C4-2B (cell line): ENCODE results near the gene DNAJC15.

Experiments used
- ZFX ChIP-seq: fragments of 450-650 bp; IDR thresholded peaks from 2 replicates; pipeline ENCODE4 v1.6.1; 2017
- TF ChIP-seq, protein P1 (sequence below): fragments of 450-650 bp; conservative IDR thresholded peaks from 2 replicates; pipeline ENCODE4 v1.5.1; 2017; ENCODE audit warnings: mild to moderate bottlenecking

DNA sequence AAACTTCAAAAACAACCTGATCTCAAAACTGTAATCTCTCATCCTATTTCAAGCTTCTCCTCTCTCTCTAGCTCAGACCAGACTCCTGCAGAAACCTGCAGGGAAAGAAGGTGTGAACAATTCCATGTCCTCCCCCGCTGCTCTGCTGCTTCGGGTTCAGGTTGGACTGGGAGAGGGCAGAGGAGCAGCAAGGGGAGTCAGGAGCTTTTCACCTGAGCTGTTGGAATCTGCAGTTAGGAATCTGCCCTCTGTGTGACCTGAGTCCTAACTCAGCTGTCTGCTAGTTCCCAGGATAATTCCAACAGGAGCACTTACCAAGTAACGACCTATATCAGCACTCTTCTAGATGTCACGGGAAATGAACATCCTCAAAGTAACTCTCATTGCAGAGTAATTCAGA lies 118.3 kb downstream of the DNAJC15 start:
- TF ChIP-seq, protein P1, sequence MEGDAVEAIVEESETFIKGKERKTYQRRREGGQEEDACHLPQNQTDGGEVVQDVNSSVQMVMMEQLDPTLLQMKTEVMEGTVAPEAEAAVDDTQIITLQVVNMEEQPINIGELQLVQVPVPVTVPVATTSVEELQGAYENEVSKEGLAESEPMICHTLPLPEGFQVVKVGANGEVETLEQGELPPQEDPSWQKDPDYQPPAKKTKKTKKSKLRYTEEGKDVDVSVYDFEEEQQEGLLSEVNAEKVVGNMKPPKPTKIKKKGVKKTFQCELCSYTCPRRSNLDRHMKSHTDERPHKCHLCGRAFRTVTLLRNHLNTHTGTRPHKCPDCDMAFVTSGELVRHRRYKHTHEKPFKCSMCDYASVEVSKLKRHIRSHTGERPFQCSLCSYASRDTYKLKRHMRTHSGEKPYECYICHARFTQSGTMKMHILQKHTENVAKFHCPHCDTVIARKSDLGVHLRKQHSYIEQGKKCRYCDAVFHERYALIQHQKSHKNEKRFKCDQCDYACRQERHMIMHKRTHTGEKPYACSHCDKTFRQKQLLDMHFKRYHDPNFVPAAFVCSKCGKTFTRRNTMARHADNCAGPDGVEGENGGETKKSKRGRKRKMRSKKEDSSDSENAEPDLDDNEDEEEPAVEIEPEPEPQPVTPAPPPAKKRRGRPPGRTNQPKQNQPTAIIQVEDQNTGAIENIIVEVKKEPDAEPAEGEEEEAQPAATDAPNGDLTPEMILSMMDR, result no peak
- TF ChIP-seq ZFX, result no peak
